Measurements from ENCODE around the gene PVALEF. TPM values are rescaled to one million over a fixed set of nuclear protein-coding genes. Genes with fewer than 3 reads are reported as not detected.

The PVALEF gene
- total RNA-seq, 1 donor from 2014 or later, result not detected

- no peak for DNase-seq (ENCODE audit: extremely low spot score in 2 of 2)
- H3K36me3 ChIP-seq, result no peaks in the 10 kb centered on the region
- H3K27ac ChIP-seq, result no peak overlapping the region
- no peak for TF ChIP-seq POLR2AphosphoS5 (IDR thresholded peaks at IDR 0.05; ENCODE audit: insufficient read depth in 1 of 2, low read depth in 1 of 2)
- TF ChIP-seq CTCF (IDR thresholded peaks at IDR 0.05), result no peak
- H3K27me3 ChIP-seq, result no peaks in the 10 kb centered on the region
- peaks cover 10% of the 10 kb centered on the region for H3K4me1 ChIP-seq
- H3K4me3 ChIP-seq, result no peak overlapping the region
- intact Hi-C loops (cut with DNase I), result no loop called here
- no peaks in the 10 kb centered on the region for H3K9me3 ChIP-seq
Observed at GRCh38 chr17:81140018-81140417, 25.3 kb upstream of the PVALEF start.

GRCh38 chr17:81140695-81141094, 24.6 kb upstream of the PVALEF start:
- Histone ChIP-seq H3K4me3 (no peak overlapping the region), H3K27me3 (no peaks in the 10 kb centered on the region), H3K27ac (no peak overlapping the region), H3K36me3 (no peaks in the 10 kb centered on the region), H3K9me3 (no peaks in the 10 kb centered on the region), H3K4me1 (peaks cover 10% of the 10 kb centered on the region)
- intact Hi-C loops (cut with DNase I), result no loop called here
- DNase-seq (ENCODE audit: extremely low spot score in 2 of 2), result no peak
- TF ChIP-seq POLR2AphosphoS5 (IDR thresholded peaks at IDR 0.05; ENCODE audit: insufficient read depth in 1 of 2, low read depth in 1 of 2) (no peak), POLR2A (IDR thresholded peaks at IDR 0.05) (no peak), CTCF (IDR thresholded peaks at IDR 0.05) (no peak)

- no peak overlapping the region for H3K4me3 ChIP-seq
- intact Hi-C loops (cut with DNase I), result no loop called here
- H3K4me1 ChIP-seq, result peaks cover 10% of the 10 kb centered on the region
- H3K36me3 ChIP-seq, result no peaks in the 10 kb centered on the region
- H3K9me3 ChIP-seq, result no peaks in the 10 kb centered on the region
- H3K27ac ChIP-seq, result no peak overlapping the region
- no peak for DNase-seq (ENCODE audit: extremely low spot score in 2 of 2)
- TF ChIP-seq POLR2A (IDR thresholded peaks at IDR 0.05), result no peak
- TF ChIP-seq CTCF (IDR thresholded peaks at IDR 0.05), result peak; percentile 39 to 45 (median 43)
- TF ChIP-seq POLR2AphosphoS5 (IDR thresholded peaks at IDR 0.05; ENCODE audit: insufficient read depth in 1 of 2, low read depth in 1 of 2), result no peak
- H3K27me3 ChIP-seq, result no peaks in the 10 kb centered on the region
Observed at GRCh38 chr17:81142301-81143199, 22.8 kb upstream of the PVALEF start.

GRCh38 chr17:81143200-81143527, 22.1 kb upstream of the PVALEF start:
- no peaks in the 10 kb centered on the region for H3K27me3 ChIP-seq
- H3K4me1 ChIP-seq, result peaks cover 10% of the 10 kb centered on the region
- intact Hi-C loops (cut with DNase I), result no loop called here
- no peaks in the 10 kb centered on the region for H3K36me3 ChIP-seq
- H3K4me3 ChIP-seq, result no peak overlapping the region
- DNase-seq (ENCODE audit: extremely low spot score in 2 of 2), result no peak
- TF ChIP-seq POLR2A (IDR thresholded peaks at IDR 0.05) (no peak), POLR2AphosphoS5 (IDR thresholded peaks at IDR 0.05; ENCODE audit: insufficient read depth in 1 of 2, low read depth in 1 of 2) (no peak), CTCF (IDR thresholded peaks at IDR 0.05) (no peak)
- H3K27ac ChIP-seq, result no peak overlapping the region
- H3K9me3 ChIP-seq, result no peaks in the 10 kb centered on the region

- Histone ChIP-seq H3K27ac (no peak overlapping the region), H3K4me1 (peaks cover 10% of the 10 kb centered on the region), H3K9me3 (no peaks in the 10 kb centered on the region), H3K27me3 (no peaks in the 10 kb centered on the region), H3K4me3 (no peak overlapping the region), H3K36me3 (no peaks in the 10 kb centered on the region)
- DNase-seq (ENCODE audit: extremely low spot score in 2 of 2), result no peak
- no peak for TF ChIP-seq CTCF (IDR thresholded peaks at IDR 0.05)
- no peak for TF ChIP-seq POLR2AphosphoS5 (IDR thresholded peaks at IDR 0.05; ENCODE audit: insufficient read depth in 1 of 2, low read depth in 1 of 2)
- no peak for TF ChIP-seq POLR2A (IDR thresholded peaks at IDR 0.05)
- intact Hi-C loops (cut with DNase I), result no loop called here
Observed at GRCh38 chr17:81143717-81144422, 21.4 kb upstream of the PVALEF start.
